OCI-LY1 (cell line): ENCODE results near the gene CTXN1.

Source experiments
- H2AFZ ChIP-seq: fragments of 200-600 bp; sonication (generic), shearing (Covaris generic); 2 replicates; pipeline ENCODE4 v1.6.0; 2014; ENCODE audit warnings: antibody characterized with exemption, mild to moderate bottlenecking, low read length
- H3F3A ChIP-seq: fragments of 200-600 bp; sonication (generic), shearing (Covaris generic); 2 replicates; pipeline ENCODE4 v1.6.0; 2014; ENCODE audit warnings: mild to moderate bottlenecking, antibody characterized with exemption, low read length, moderate library complexity; ENCODE audit not compliant: insufficient read depth
- H3K27ac ChIP-seq: fragments of 200-600 bp; sonication (generic); 2 replicates; pipeline ENCODE4 v1.5.1; 2014; ENCODE audit warnings: low read length, mixed run types, mild to moderate bottlenecking, low read depth; ENCODE audit not compliant: poor library complexity, severe bottlenecking
- H3K27me3 ChIP-seq: fragments of 200-600 bp; sonication (generic); 2 replicates; pipeline ENCODE4 v1.6.0; 2014; ENCODE audit warnings: antibody characterized with exemption, mild to moderate bottlenecking, low read length, moderate library complexity; ENCODE audit not compliant: insufficient read depth
- H3K36me3 ChIP-seq: fragments of 200-600 bp; sonication (generic); 2 replicates; pipeline ENCODE4 v1.6.1; 2014; ENCODE audit warnings: mild to moderate bottlenecking, antibody characterized with exemption, low read length, moderate library complexity, mixed read lengths; ENCODE audit not compliant: insufficient read depth
- H3K4me1 ChIP-seq: fragments of 200-600 bp; sonication (generic); 2 replicates; pipeline ENCODE4 v1.5.1; 2014; ENCODE audit warnings: mild to moderate bottlenecking, low read length, moderate library complexity; ENCODE audit not compliant: insufficient read depth, severe bottlenecking
- H3K4me2 ChIP-seq: fragments of 200-600 bp; sonication (generic), shearing (Covaris generic); 2 replicates; pipeline ENCODE4 v1.6.1; 2014; ENCODE audit warnings: low read length
- H3K4me3 ChIP-seq: fragments of 200-600 bp; sonication (generic); 2 replicates; pipeline ENCODE4 v1.5.1; 2014; ENCODE audit warnings: low read length, low read depth, mild to moderate bottlenecking, mixed read lengths; ENCODE audit not compliant: poor library complexity, severe bottlenecking
- H3K79me2 ChIP-seq: fragments of 200-600 bp; shearing (Covaris generic); 2 replicates; pipeline ENCODE4 v1.6.1; 2016; ENCODE audit warnings: mixed run types, low read length, mixed read lengths; ENCODE audit not compliant: insufficient read depth
- H3K9ac ChIP-seq: fragments of 200-600 bp; sonication (generic), shearing (Covaris generic); 2 replicates; pipeline ENCODE4 v1.6.1; 2014; ENCODE audit warnings: mild to moderate bottlenecking, low read length, mixed read lengths
- H3K9me2 ChIP-seq: fragments of 200-600 bp; sonication (generic), shearing (Covaris generic); 2 replicates; pipeline ENCODE4 v1.6.1; 2014; ENCODE audit warnings: low read depth, mild to moderate bottlenecking, low read length, mixed read lengths
- H3K9me3 ChIP-seq: fragments of 200-600 bp; shearing (Covaris generic); 2 replicates; pipeline ENCODE4 v1.6.1; 2014; ENCODE audit warnings: low read length, mixed read lengths
- H4K20me1 ChIP-seq: fragments of 200-600 bp; sonication (generic), shearing (Covaris generic); 2 replicates; pipeline ENCODE4 v1.6.0; 2016; ENCODE audit warnings: mild to moderate bottlenecking, low read length; ENCODE audit not compliant: insufficient read depth
- CTCF ChIP-seq: fragments of 200-600 bp; sonication (generic), shearing (Covaris generic); IDR thresholded peaks from 2 replicates; pipeline ENCODE4 v1.5.1; 2017; ENCODE audit warnings: mild to moderate bottlenecking, antibody characterized with exemption, low read length, moderate library complexity, mixed read lengths
- EZH2 ChIP-seq: fragments of 200-600 bp; sonication (generic), shearing (Covaris generic); IDR thresholded peaks from 2 replicates; pipeline ENCODE4 v1.8.0; 2017; ENCODE audit warnings: borderline replicate concordance, mixed run types, mild to moderate bottlenecking, antibody characterized with exemption, low read length, moderate library complexity, mixed read lengths

Gene CTXN1

GRCh38 chr19:7944177-7944761 is 18.3 kb upstream of the CTXN1 start:
- Histone ChIP-seq H2AFZ (no peak overlapping the region), H3K27ac (peak overlapping the region; percentile 83), H3K9me3 (no peaks in the 10 kb centered on the region), H4K20me1 (no peaks in the 10 kb centered on the region), H3K9me2 (no peaks in the 10 kb centered on the region), H3K27me3 (no peaks in the 10 kb centered on the region), H3K36me3 (peaks cover 24% of the 10 kb centered on the region), H3K4me1 (peaks cover 24% of the 10 kb centered on the region), H3K4me2 (peak overlapping the region; percentile 93), H3K4me3 (peak overlapping the region; percentile 88), H3K79me2 (peaks cover 4% of the 10 kb centered on the region; the same call in 1 of the 2 replicates), H3K9ac (peak overlapping the region; percentile 79), H3F3A (no peaks in the 10 kb centered on the region)
- TF ChIP-seq EZH2 (no peak), CTCF (peak; percentile 82)

- Histone ChIP-seq H3K79me2 (peaks cover 4% of the 10 kb centered on the region; the same call in 1 of the 2 replicates), H3K9me3 (no peaks in the 10 kb centered on the region), H3K4me2 (peak within 1 kb of the TSS; percentile 93), H3K9me2 (no peaks in the 10 kb centered on the region), H3K27me3 (no peaks in the 10 kb centered on the region), H3F3A (no peaks in the 10 kb centered on the region), H3K9ac (peak within 1 kb of the TSS; percentile 93), H4K20me1 (no peaks in the 10 kb centered on the region), H2AFZ (no peak within 1 kb of the TSS), H3K4me1 (peaks cover 24% of the 10 kb centered on the region), H3K27ac (peak within 1 kb of the TSS; percentile 83), H3K36me3 (peaks cover 28% of the 10 kb centered on the region), H3K4me3 (peak within 1 kb of the TSS; percentile 88)
- TF ChIP-seq EZH2: no peak
- no peak for TF ChIP-seq CTCF
Measured at GRCh38 chr19:7943444-7944176, 17.7 kb upstream of the CTXN1 start, which contains the start of gene TIMM44. TSS of gene TIMM44 (minus strand) at chr19:7943666. CDS start at chr19:7943651, 15 bp downstream.

GRCh38 chr19:7942981-7943443 is 17.1 kb upstream of the CTXN1 start:
- peak overlapping the region; percentile 62 for H3K4me2 ChIP-seq
- no peak overlapping the region for H2AFZ ChIP-seq
- TF ChIP-seq CTCF: no peak
- no peak for TF ChIP-seq EZH2
- H3F3A ChIP-seq: no peaks in the 10 kb centered on the region
- H3K9me2 ChIP-seq: no peaks in the 10 kb centered on the region
- peaks cover 4% of the 10 kb centered on the region; the same call in 1 of the 2 replicates for H3K79me2 ChIP-seq
- H3K9me3 ChIP-seq: no peaks in the 10 kb centered on the region
- peaks cover 24% of the 10 kb centered on the region for H3K4me1 ChIP-seq
- no peaks in the 10 kb centered on the region for H3K27me3 ChIP-seq
- H4K20me1 ChIP-seq: no peaks in the 10 kb centered on the region
- H3K9ac ChIP-seq: peak overlapping the region; percentile 93
- peaks cover 33% of the 10 kb centered on the region for H3K36me3 ChIP-seq
- H3K4me3 ChIP-seq: peak overlapping the region; percentile 88
- H3K27ac ChIP-seq: peak overlapping the region; percentile 54
